Muscle layer of duodenum (tissue), 2 donors: ENCODE measurements around the gene ADCY3.

ENCODE experiments used
- H3K27ac ChIP-seq: one replicate; pipeline ENCODE4 v1.7.0; 2013; ENCODE audit warnings: mild to moderate bottlenecking, low read length
- H3K27me3 ChIP-seq: one replicate; pipeline ENCODE4 v1.7.0; 2013; ENCODE audit warnings: low read depth, mild to moderate bottlenecking, control low read depth, low read length
- H3K36me3 ChIP-seq, 2 donors: one replicate each; pipeline ENCODE4 v1.7.0; 2013; ENCODE audit warnings: low read length in 2 of 2, control low read depth in 1 of 2, mild to moderate bottlenecking in 1 of 2; ENCODE audit not compliant: insufficient read depth in 2 of 2, control insufficient read depth in 1 of 2
- H3K4me1 ChIP-seq, 2 donors: one replicate each; pipeline ENCODE4 v1.7.0; 2013; ENCODE audit warnings: low read length in 2 of 2, mild to moderate bottlenecking in 2 of 2, control low read depth in 1 of 2, moderate library complexity in 1 of 2; ENCODE audit not compliant: insufficient read depth in 2 of 2, control insufficient read depth in 1 of 2
- H3K4me3 ChIP-seq, 2 donors: one replicate each; pipeline ENCODE4 v1.7.0; 2013; ENCODE audit warnings: low read length in 2 of 2, low read depth in 1 of 2, mild to moderate bottlenecking in 1 of 2
- H3K9me3 ChIP-seq, 2 donors: one replicate each; pipeline ENCODE4 v1.7.0; 2013; ENCODE audit warnings: low read length in 2 of 2, control low read depth in 1 of 2, mild to moderate bottlenecking in 1 of 2; ENCODE audit not compliant: control insufficient read depth in 1 of 2
- donor health status: healthy.

ADCY3 gene

DNA sequence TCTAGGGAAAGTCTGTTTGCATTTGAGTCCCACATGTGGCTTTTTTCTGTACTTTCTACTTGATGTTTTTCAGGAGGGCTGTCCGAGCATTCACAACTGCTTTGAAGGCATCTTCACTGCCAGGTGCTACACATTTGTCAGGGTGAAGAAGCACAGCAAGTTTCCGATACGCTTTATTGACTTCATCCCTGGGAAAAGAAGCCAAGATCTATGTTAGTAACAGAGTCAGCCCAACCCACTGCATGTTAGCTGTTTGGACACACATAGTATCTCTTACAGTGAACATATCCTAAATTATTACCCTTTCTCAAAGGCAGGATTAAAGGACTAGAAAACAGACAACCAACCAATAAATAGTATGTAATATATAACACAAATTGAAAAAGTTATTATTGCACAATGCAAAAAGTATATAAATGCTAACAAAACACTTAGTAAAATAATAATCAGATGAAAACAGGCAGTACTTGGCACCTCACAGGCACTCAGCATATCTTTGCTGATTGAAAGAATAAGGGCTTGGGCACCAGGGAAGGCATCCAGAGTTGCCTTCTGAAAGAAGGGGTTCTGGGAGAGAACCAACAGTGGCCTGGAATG is 27.6 kb upstream of the ADCY3 start:
- H3K9me3 ChIP-seq = no peaks in the 10 kb centered on the region
- H3K27ac ChIP-seq = no peak overlapping the region
- no peaks in the 10 kb centered on the region for H3K27me3 ChIP-seq
- no peaks in the 10 kb centered on the region for H3K4me1 ChIP-seq
- H3K36me3 ChIP-seq = peaks cover 30 to 52% of the 10 kb centered on the region in 2 donors
- H3K4me3 ChIP-seq = no peak overlapping the region

DNA sequence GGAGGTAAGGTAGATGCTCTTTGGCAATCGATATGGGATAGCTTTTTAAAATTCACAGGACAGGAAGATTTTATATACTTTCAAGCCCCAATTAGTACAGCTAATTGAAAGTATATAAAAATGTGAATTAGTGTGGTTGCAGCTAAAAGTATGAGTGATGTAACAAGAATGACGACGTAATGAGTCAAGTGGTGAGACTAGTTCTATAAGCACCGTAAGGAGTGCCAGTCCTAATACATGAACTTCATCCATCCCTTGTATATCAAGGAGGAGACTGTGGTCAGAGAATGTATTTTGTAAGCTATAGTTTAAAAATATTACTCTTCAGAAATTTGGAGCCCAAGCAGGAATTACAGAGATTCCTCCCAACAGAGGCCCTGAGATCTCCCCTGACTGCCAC is 25.9 kb upstream of the ADCY3 start:
- Histone ChIP-seq H3K4me1 (no peaks in the 10 kb centered on the region), H3K27ac (no peak overlapping the region), H3K36me3 (peaks cover 25 to 36% of the 10 kb centered on the region in 2 donors)

DNA sequence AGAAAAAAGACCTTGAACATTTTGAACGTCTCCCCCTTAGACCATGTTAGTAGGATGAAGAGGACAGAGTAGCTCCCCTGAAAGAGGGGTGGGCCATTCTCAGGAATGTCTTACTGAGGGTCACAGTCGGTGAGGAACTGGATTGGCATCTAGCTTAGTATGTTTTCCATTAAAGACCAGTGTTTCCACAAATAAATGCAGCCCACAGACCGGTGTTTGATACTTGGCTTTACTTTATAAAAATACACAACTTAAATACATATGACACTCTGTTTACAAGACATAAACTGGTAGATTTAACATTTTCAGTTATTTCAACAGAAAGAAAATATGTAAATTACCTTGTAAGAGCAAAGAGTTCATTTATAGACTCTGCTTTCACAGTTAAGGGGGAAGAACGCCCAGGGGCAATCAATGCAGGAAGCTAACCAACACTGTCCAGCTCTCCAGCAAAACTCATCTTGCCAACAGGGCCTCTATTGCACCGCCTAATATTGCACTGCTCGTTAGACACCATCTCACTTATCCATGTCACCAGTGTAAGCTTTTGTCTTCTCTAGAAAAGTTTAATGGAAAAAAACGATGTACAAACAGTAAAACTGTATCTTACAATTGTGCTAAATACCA is 23.5 kb upstream of the ADCY3 start:
- no peaks in the 10 kb centered on the region for H3K27me3 ChIP-seq
- no peaks in the 10 kb centered on the region for H3K9me3 ChIP-seq
- H3K4me3 ChIP-seq = no peak overlapping the region
- peaks cover 23 to 25% of the 10 kb centered on the region in 2 donors for H3K36me3 ChIP-seq
- no peaks in the 10 kb centered on the region for H3K4me1 ChIP-seq
- no peak overlapping the region for H3K27ac ChIP-seq

More for the DNA sequence above, 25.9 kb upstream of the ADCY3 start:
- Histone ChIP-seq H3K9me3 (no peaks in the 10 kb centered on the region), H3K27me3 (no peaks in the 10 kb centered on the region), H3K4me3 (no peak overlapping the region)

DNA sequence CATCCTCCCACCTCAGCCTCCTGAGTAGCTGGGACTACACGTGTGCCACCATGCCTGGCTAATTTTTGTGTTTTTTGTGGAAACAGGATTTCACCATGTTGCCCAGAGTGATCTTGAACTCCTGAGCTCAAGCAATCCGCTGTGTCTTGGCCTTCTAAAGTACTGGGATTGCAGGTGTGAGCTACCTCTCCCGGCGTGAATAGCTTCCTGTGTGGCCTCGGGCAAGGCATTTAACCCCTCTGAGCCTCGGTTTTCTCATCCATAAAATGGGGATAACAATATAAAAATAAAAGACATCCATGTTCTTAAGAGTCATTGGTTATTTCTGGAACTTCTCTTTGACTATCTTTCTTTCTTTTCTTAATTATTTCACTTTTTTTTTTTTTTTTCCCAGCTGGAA is 19.3 kb upstream of the ADCY3 start:
- no peak overlapping the region for H3K27ac ChIP-seq
- H3K9me3 ChIP-seq = no peaks in the 10 kb centered on the region
- H3K4me1 ChIP-seq = no peaks in the 10 kb centered on the region
- no peaks in the 10 kb centered on the region for H3K27me3 ChIP-seq
- no peaks in the 10 kb centered on the region for H3K36me3 ChIP-seq
- H3K4me3 ChIP-seq = no peak overlapping the region

DNA sequence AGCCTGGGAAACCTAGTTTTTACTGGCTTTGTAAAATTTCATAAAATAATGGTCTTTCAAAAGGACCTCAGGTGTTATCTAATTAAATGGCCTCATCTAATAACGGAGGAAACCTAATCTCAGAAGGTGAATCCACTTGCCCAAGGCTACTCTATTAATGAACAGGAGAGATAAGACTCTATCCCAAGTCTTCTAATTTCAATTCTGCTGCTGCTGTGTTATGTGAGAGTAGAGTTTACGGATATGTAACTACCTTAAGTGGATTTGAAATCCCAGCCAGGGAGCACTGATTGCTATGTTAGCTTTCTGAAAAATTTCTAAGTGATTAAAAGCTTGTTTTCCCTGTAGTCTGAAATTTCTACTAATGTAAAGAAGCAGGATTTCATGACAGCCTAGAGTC is 17.2 kb upstream of the ADCY3 start:
- no peak overlapping the region for H3K4me3 ChIP-seq
- H3K9me3 ChIP-seq = no peaks in the 10 kb centered on the region
- no peaks in the 10 kb centered on the region for H3K4me1 ChIP-seq
- no peaks in the 10 kb centered on the region for H3K36me3 ChIP-seq
- H3K27me3 ChIP-seq = no peaks in the 10 kb centered on the region
- no peak overlapping the region for H3K27ac ChIP-seq

DNA sequence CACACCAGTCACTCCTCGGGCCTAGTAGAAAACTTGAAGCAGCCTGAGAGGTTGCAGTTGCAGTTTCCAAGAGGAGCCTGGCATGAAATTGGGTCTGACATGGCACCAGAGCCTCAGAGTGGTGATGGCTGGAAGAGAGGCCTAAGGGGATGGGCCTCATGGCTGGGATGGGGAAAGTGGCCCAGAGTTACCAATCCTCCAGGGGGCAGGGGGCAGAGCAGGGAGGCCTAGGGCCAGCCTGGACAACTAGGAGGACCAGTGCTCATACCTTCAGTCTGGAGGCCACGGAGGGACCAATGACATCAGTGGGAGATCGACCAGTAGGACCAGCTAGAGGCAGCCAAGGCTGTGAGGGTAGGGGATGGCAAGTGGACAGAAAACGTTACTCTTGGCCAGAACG is 15.1 kb upstream of the ADCY3 start:
- no peaks in the 10 kb centered on the region for H3K36me3 ChIP-seq
- H3K9me3 ChIP-seq = no peaks in the 10 kb centered on the region
- H3K4me3 ChIP-seq = no peak overlapping the region
- no peak overlapping the region for H3K27ac ChIP-seq
- no peaks in the 10 kb centered on the region for H3K4me1 ChIP-seq
- H3K27me3 ChIP-seq = no peaks in the 10 kb centered on the region

DNA sequence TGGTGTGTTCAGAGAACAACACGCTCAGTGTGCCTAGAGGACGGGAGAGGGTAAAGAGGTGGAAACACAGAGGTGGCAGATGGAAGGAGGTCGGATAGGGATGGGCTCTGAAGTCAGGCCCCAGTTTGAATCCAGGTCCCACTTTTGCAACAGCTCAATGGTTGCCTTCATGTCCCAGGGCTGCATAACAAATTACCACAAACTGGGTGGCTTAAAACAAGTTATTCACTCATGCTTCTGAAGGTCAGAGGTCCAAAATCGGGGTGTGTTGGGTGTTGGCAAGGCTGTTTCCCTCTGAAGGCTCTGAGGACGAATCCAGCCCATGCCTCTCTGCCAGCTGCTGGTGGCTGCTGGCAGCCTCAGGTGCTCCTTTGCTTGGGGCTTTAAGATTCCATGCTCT is 12.7 kb upstream of the ADCY3 start:
- H3K36me3 ChIP-seq = no peaks in the 10 kb centered on the region
- no peaks in the 10 kb centered on the region for H3K27me3 ChIP-seq
- no peak overlapping the region for H3K4me3 ChIP-seq
- H3K9me3 ChIP-seq = no peaks in the 10 kb centered on the region
- no peak overlapping the region for H3K27ac ChIP-seq
- H3K4me1 ChIP-seq = no peaks in the 10 kb centered on the region

DNA sequence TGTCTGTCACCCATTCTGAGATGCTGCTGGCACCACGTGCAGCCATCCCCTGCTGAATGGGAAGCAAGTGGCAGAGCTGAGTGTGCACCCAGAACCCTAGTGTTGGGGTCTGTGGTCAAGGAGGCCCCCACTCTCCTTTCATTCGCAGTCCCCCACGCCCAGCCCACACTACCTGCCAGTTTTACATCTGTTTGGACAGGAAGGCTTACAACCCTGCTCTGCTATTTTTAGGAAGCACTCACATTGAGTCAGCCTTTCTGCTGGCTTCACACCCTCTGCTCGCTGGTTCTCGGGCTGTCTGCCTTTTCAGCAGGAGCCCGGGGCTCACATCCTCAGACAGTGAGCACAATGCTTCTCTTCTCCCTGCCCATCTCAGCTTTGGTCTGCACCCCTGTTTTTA is 10.7 kb upstream of the ADCY3 start:
- Histone ChIP-seq H3K36me3 (no peaks in the 10 kb centered on the region), H3K27ac (no peak overlapping the region), H3K4me3 (no peak overlapping the region), H3K9me3 (no peaks in the 10 kb centered on the region), H3K27me3 (no peaks in the 10 kb centered on the region), H3K4me1 (no peaks in the 10 kb centered on the region)

DNA sequence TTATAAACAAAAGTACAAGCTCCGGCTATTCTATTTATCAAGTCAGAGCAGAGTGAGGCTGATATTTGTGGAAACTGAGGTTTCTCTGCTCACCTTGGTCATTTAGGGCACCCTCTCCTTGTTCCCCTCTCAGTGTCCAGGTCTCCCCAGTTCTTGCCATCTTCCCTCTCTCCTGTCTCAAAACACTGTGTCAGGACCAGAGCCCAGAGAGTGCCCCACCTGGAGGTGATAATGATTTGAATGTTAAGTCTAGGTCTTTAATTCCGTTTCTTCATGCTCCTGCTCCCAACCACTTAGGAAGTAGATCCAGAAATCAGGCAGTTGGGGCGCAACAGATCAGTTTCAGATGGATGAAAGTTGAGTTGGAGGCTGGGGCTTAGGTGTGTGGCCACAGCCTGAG is 9.2 kb upstream of the ADCY3 start:
- H3K36me3 ChIP-seq = no peaks in the 10 kb centered on the region
- no peak overlapping the region for H3K4me3 ChIP-seq
- H3K4me1 ChIP-seq = no peaks in the 10 kb centered on the region
- no peaks in the 10 kb centered on the region for H3K9me3 ChIP-seq
- H3K27ac ChIP-seq = no peak overlapping the region
- H3K27me3 ChIP-seq = no peaks in the 10 kb centered on the region

DNA sequence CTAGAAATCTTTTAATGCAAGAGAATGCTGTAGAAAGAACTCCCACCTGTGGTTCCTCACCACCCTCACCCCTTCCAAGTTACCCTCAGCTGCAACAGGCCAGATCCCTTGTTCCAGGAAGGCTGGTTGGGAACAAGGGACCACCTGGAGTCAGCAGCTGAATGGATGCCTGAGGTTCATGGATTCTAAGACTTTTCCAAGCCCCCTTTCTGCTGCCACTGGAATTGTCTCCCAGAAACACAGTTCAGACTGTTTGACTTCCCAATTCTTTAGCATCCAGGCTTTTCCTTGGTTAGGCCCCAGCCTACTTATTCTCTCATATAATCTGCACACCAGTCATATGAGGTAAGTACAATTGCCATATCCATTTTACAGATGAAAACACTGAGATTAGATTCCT is 8.0 kb upstream of the ADCY3 start:
- H3K27me3 ChIP-seq = no peaks in the 10 kb centered on the region
- H3K36me3 ChIP-seq = no peaks in the 10 kb centered on the region
- no peak overlapping the region for H3K27ac ChIP-seq
- no peak overlapping the region for H3K4me3 ChIP-seq
- H3K4me1 ChIP-seq = no peaks in the 10 kb centered on the region
- no peaks in the 10 kb centered on the region for H3K9me3 ChIP-seq

DNA sequence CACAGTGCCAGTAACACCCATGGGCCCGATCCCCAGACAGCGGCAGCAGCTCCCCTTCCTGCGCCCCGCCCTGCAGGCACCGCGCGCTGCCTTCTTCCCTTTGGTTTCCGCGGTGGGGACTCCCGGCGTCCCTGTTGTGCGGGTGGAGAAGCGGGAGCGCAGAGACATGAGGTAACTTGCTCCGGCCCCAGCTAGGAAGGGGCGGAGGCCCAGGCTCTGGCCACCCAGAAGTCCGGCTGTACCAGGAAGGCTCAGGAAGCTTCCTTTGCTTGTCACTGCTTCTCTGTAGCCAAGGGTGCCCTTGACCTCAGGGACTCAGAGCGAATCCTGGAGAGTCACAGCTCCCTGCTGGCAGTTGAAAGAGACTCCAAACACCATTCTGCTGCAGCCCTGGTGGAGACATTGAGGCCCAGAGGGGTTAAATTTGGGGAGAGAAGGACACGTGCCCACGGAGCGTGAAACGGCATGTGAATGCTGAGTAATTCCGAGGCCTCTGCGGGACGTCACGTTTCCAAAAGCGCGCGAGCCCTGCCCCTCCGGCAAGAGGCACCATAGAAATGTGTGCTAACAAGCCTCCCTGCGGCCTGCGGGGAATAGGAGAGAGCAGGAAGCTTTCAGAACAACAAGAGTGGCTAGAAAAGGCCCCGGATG is 6.7 kb upstream of the ADCY3 start:
- Histone ChIP-seq H3K27ac (peak overlapping the region; percentile 30), H3K36me3 (no peaks in the 10 kb centered on the region), H3K4me3 (peak overlapping the region; percentile 4 to 26)

DNA sequence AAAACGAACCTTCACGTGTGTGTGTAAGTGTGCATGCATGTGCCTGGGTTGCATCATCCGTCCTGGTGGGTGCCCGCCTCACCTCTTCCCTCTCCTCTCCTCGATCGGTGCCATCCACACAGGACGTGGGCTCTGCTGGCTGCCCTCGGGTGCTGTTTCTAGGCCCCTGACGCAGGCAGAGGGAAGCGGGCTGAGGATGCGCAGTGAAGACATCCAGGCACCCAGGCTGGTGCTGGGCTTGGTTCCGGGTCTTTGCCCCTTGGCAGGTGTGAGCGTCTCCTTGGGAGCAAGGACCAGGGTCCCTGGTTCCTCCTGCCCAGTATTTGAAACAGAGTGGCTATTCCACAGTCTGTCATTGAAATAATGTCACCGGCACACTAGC is 6.2 kb upstream of the ADCY3 start:
- no peak overlapping the region for H3K27ac ChIP-seq
- H3K36me3 ChIP-seq = no peaks in the 10 kb centered on the region
- H3K4me3 ChIP-seq = peak overlapping the region; percentile 4 to 26

More for the DNA sequence above, 6.7 kb upstream of the ADCY3 start:
- Histone ChIP-seq H3K27me3 (no peaks in the 10 kb centered on the region), H3K9me3 (no peaks in the 10 kb centered on the region), H3K4me1 (no peaks in the 10 kb centered on the region)

More for the DNA sequence above, 6.2 kb upstream of the ADCY3 start:
- H3K27me3 ChIP-seq = no peaks in the 10 kb centered on the region
- H3K9me3 ChIP-seq = no peaks in the 10 kb centered on the region
- no peaks in the 10 kb centered on the region for H3K4me1 ChIP-seq
